Right hindlimb (tissue), 1 donor: ENCODE measurements around the gene SLC29A1.
A peak's percentile ranks its signal among the peaks of the same experiment; 100 is the strongest.
"Not testable (repeated sequence)": the region's sequence is repeated elsewhere in the genome, so short reads cannot be mapped to it uniquely, and the experiment has no call there.

Experiments
- DNase-seq: peaks from one replicate; pipeline ENCODE4 v3.0.0-alpha.2; 2018

SLC29A1 gene

DNA sequence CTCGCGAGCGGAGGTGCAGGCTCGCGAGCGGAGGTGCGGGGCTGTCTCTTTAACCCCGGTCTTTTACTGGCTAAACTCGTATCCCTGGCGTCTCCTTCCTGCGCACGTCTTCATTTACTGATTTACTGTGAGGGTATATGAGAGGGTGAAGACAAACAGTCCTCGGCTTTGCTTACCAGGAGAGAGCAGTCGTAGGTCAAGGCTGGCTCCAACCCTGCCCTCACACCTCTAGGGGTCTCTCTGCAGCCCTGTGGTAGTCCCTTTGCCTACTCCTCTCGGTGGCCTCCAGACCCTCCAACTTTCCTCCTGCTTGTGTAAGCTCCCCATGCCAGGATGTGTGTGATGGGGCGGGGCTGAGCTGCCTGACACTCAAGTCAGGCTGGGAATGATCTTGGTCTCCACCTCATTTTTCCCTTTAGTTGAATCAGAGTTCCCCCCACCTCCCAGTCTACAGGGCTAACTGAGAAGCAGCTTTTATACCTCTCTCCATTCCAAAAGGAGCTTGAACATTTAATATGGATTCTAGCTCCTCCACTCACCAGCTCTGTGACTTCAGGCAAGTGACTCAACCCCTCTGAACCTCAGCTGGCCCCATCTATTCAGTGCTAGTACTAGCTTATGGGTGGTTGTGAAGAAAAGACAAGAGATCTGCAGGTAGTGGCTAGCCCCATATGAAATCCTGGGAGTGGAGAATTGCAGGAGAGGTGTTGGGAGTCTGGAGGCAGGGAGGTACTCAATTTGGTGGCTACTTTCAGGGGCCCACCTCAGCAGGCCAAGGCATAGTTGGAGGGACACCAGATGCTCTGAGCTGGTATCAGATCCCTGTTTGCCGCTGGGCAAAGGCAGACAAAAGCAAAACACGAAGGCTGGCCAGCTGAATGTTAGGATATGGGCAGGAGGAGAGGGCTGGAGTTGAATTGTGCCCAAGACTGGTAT is 902 bp downstream of the SLC29A1 start:
- peak; percentile 34 for DNase-seq

DNA sequence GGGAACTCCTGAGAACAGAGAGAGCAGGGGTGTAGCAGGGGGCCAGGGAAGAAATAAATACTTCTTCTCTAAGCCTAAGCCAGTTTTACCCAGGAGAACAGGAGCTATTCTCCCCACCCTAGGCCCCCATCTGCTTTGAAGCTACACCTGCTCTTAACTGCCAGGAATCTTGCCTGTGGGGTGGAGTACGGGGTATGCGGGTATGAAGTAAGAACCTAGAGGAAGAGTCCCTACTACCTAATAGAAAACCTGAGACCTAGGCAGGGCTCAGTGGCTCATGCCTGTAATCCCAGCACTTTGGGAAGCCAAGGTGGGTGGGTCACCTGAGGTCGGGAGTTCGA is 1.5 kb downstream of the SLC29A1 start:
- no peak for DNase-seq

DNA sequence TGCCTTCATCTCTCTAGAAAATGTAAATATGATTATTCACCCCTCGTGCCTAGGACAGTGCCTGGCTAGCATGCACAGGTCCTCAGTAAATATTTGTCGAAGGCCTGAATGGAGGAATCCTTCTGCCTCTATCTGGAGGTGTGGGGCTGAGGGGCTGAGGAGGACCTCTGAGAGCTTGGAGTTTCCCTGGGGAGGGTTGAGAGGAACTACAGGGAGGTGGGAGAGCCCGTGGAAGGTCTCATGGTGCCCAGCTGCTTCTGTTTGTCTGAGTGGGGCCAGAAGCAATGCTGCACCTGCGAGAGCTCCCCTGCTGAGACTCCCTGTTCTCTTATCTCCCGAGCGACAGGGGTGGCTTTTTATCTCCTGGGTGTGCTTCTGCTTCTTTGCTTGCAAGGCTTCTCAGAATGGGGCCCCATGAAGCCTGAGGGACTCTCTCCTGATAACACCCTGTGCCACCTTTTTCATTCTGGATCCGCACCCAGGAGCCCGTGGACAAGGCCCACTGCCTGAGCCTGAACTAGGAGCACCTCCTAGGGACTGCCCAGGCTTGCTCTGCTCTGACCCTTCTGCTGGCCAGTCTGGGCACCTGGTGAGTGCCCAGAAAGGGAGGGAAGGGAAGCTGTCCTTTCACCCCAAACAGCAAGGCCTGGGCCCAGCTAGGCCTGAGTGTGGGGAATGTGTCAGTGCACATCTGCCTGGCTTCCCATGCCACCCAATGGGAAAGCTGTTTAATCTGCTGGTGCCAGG is 2.4 kb downstream of the SLC29A1 start:
- DNase-seq = no peak

DNA sequence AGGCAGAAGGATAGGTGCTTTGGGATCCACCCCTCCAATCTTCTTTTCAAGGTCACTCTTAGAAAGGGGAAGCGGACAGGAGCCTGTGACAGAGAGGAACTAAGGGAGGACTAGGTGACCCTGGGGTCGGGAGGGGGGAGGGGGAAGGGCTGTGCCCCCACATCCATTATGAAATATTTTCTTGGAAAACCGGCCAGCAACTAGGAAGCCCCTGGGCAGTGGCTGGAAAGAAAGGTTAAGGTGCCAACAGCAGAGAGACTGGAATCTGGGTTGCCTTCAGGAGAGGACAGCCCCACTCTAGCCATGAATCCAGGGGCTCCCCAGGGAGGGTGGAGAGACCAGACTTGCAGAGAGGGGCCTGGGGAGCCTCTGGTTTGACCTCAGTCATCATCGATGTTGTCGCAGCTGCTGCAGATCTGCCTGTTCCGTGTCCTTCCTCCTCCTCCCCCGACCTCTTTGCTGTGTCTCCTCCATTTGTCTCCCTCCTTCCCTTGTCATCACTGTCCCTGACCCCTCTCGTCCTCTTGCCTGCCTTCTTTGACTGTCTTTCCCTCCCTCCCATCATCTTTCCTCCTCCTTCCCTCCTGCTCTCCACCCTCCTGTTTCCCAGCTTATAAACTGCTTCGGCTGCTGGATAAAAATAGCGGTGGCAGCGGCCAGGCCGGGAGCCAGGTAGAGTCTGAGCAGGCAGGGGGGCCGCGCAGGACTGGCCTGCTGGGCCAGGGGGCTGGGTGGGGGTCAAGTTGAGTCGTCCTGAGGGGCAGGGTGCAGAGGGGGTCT is 3.2 kb downstream of the SLC29A1 start:
- DNase-seq = peak; percentile 59

DNA sequence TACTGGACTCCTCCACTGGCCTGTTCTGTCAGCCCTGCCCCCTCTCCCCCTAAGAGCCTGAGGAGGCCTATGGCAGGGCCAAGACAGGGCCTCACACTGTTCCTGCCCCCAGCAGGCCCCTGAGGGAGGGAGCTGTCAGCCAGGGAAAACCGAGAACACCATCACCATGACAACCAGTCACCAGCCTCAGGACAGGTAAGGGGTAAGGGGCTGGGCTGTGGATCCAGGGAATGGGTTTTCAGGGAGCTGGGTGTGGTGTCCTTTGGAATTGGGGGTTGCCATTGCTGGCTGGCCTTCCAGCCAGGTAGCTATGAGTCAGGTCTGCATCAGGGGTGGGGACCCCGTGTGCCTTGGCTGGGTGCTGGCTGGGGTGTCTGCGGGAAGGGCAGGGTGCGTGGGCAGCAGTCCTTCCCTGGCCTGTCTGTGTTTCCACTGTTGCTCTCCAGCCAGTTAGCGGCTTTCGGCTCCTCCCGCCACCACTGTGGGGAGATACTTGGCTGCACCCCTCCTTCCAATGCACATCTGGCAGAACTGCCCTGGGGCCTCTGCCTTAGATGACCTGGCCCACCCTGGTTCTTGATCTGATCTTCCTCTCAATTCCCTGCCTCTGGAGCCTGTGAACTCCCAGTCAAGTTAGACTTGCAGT is 3.9 kb downstream of the SLC29A1 start:
- DNase-seq = peak; percentile 53

DNA sequence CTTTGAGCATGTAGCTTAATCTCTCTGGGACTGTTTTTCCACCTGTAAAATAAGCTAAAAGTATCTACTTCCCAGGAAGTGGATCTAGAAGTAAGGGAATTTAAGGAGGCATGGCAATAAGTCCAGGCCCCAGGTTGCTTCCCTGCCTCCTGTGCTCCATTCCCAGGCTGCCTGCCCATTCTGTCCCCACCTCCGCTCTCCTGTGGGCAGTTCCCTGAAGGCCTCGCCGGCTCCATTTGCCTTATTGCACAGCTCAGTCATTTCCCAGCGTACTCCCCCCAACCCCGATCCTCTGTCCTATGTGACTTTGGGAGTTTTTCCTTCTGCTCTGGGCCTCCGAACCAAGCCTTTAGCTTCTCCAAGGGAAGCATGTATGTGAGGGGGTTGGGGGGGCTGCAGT is 4.6 kb downstream of the SLC29A1 start:
- no peak for DNase-seq

DNA sequence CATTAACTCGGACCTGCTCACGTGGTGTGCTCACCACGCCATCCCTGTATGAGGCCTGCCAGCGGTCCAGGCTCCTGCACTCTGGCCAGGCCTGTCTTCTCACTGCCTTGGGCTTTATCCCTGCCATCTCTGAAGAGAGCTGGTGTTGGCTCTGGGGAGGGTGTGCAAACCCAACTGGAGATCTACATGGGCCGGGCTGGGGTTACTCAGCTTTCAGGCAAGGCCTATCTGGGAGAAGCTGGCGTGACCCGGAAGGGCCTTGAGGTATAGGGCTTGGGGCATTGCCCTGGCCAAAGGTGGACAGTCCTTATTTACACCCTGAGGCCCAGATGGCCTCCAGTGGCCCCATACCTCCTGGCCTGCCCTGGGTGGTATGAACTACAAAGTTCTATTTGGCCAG is 5.0 kb downstream of the SLC29A1 start:
- no peak for DNase-seq

DNA sequence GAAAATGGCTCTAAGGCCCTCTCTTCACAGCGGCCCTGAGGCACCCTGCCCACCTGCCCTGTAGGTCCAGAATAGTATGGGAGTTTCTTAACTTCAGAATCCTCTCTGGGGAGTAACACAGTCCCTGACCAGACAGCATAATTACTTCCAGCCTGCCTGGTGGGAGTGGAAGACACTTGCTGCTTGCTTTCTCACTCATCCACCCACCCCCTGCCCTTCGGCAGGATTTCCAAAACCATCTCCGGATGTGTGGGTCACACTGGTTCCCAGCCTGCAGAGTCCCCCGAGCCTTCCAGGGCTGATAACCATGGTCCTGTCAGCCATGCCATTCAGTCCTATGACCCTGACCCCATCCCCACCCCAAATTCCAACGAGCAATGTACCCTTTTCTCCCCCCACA is 5.4 kb downstream of the SLC29A1 start:
- no peak for DNase-seq

DNA sequence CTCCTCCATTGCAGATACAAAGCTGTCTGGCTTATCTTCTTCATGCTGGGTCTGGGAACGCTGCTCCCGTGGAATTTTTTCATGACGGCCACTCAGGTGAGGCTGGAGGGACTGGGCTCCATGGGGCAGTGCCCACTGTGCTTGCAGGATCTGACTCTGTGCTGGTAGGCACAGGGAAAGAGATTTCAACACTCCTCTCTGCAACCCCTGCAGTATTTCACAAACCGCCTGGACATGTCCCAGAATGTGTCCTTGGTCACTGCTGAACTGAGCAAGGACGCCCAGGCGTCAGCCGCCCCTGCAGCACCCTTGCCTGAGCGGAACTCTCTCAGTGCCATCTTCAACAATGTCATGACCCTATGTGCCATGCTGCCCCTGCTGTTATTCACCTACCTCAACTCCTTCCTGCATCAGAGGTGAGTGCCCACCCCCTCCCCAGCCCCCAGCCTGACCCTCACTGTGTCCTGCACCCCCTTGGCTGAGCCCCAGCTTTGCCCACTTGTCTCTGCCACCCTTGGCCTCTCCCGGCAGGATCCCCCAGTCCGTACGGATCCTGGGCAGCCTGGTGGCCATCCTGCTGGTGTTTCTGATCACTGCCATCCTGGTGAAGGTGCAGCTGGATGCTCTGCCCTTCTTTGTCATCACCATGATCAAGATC is 6.1 kb downstream of the SLC29A1 start:
- DNase-seq = no peak

DNA sequence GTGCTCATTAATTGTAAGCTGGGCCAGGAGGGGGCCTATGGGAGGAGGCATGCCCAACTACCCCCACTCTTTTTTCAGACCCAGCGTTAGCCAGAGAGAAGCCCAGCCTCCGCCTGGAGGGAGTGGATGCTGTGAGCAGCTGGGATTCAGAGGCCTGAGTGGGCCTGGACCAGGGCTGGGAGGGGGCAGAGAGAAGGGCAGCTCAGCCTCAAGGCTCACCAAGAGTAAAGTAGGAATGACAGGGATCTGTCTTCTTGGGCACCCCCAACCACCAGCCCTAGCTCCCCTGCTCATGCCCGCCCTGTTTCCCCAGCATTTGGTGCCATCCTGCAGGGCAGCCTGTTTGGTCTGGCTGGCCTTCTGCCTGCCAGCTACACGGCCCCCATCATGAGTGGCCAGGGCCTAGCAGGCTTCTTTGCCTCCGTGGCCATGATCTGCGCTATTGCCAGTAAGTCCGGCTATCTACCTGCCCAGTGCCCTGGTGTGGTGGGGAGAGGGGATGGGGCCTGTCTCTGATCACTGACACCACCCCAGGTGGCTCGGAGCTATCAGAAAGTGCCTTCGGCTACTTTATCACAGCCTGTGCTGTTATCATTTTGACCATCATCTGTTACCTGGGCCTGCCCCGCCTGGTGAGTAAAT is 6.8 kb downstream of the SLC29A1 start:
- no peak for DNase-seq

DNA sequence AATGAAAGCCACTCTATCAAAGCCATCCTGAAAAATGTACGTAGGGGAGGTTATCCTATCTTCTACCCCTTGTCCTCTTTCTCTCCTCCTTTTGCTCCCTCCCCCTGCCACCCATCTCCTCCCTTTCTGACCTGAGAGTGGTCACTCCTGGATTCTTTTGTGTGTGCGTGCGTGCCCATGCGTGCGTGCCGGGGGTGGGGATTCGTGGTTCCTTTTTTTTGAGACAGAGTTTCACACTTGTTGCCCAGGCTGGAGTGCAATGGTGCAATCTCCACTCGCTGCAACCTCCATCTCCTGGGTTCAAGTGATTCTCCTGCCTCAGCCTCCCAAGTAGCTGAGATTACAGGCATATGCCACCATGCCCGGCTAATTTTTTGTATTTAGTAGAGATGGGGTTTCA is 8.0 kb downstream of the SLC29A1 start:
- not testable (repeated sequence) for DNase-seq

DNA sequence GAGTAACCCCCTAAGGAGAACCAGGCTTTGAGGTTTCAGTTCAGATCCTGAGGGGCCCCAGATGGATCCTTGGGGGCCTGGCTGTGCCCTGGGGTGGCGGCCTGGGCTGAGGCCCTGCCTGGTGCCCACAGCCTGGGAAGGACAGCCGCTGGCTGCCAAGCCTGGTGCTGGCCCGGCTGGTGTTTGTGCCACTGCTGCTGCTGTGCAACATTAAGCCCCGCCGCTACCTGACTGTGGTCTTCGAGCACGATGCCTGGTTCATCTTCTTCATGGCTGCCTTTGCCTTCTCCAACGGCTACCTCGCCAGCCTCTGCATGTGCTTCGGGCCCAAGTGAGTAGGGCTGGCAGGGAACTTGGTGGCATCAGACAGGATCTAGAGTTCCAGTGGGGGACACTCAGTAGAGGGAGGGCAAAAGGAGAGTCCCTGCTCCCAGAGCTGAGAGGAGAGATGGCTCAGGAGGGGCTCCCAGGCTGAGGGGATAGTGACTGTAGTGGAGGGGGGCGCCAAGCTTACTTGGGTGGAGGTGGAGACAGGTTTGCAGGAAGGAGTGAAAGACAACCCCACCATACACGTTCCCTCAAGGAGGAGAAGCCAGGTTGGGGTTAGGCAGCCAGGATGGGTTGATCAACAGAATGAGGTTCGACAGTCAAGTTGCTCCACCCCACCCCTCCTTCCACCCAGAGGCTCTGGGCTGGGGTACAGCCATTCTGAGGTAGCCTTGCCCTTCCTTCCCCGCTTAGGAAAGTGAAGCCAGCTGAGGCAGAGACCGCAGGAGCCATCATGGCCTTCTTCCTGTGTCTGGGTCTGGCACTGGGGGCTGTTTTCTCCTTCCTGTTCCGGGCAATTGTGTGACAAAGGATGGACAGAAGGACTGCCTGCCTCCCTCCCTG is 9.5 kb downstream of the SLC29A1 start:
- DNase-seq = no peak

DNA sequence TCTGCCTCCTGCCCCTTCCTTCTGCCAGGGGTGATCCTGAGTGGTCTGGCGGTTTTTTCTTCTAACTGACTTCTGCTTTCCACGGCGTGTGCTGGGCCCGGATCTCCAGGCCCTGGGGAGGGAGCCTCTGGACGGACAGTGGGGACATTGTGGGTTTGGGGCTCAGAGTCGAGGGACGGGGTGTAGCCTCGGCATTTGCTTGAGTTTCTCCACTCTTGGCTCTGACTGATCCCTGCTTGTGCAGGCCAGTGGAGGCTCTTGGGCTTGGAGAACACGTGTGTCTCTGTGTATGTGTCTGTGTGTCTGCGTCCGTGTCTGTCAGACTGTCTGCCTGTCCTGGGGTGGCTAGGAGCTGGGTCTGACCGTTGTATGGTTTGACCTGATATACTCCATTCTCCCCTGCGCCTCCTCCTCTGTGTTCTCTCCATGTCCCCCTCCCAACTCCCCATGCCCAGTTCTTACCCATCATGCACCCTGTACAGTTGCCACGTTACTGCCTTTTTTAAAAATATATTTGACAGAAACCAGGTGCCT is 10.2 kb downstream of the SLC29A1 start:
- no peak for DNase-seq

DNA sequence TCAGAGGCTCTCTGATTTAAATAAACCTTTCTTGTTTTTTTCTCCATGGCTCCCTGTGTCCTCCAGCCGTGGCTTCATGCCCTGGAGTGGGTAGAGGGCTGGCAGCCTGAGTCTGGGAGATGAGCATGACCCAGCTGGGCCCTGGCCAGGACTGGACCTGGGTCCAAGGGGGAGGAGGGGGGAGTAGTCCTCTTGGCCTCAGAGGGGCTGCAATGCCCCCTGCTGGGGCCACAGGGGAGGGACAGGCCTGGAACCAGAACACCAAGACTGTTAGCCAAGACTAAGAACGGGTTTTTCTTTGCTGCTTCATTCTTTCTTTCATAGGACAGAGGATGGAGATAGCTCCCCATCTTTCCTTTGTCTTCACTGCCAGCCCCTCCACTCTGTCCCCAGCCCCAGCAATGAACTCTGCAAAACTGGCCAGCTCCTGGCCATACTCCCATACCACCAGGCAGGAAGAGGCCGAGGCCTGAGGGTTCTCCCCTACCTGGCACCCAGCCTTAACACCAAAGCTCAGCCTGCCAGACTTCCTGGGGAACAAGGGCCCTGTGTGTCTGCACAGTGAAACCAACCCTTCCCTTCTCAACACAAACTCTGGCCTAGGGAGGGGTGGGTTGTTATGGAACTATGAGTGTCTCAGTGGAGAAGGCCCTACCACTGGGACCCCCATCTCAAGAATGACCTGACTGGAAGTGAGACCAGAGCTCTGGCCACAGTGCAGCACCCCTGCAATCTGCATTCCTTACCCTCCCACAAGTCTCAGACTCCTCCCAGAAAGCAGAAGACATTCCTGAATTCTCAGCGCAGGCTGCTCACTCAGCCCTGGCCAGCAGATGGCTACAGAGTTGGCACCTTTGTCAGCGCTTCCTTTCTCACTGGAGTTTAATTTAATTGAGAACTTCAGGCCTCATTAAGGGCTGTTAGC is 11.0 kb downstream of the SLC29A1 start:
- DNase-seq = peak; percentile 85

DNA sequence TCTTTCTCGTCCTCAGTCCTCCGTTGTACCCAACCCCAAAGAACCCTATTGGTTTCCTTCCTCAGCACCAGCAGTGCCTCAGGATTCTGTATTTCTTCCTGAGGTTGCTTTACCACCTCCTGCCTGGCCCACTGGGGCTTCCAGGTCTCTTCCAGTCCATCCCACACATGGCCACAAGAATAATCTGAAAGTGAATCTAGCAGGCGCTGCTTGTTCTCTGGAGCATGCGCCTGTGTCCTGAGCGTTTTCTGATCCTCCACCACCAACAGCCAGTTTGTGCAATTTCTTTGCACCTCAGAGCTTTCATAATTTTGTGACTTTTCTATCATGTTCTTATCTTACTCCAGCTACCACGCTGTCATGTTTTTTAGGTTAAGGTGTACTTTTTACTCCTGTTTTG is 11.9 kb downstream of the SLC29A1 start:
- DNase-seq = no peak

DNA sequence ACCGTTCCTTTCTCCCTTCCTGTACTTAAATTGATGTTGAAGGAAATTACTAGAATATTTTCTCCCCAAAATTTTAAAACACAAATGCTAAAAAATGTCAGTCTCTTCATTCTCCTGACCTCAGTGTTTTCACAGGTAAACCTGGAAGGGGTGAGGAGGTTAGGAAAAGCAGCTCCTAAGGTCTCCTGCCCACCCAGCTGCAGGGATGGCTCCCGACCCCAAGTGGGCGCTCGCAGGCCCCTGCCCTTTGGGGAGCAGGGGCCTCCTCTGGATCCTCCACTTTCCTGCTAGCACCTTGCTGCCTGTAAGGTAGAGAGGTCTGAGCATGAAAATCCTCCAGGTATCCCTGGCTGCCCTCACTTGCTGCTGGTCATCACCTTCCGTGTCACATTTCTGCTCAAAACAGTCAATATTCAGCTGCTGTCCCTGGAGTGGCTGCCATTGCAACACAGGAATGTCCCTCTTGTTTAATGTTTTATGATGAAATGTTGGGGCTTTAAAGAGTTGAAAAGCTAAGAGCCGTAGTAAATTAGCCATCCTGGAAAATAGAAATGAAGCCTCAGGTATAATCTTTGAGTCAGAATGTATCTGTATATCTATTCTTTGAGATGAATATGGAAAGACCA is 12.6 kb downstream of the SLC29A1 start:
- DNase-seq = no peak

DNA sequence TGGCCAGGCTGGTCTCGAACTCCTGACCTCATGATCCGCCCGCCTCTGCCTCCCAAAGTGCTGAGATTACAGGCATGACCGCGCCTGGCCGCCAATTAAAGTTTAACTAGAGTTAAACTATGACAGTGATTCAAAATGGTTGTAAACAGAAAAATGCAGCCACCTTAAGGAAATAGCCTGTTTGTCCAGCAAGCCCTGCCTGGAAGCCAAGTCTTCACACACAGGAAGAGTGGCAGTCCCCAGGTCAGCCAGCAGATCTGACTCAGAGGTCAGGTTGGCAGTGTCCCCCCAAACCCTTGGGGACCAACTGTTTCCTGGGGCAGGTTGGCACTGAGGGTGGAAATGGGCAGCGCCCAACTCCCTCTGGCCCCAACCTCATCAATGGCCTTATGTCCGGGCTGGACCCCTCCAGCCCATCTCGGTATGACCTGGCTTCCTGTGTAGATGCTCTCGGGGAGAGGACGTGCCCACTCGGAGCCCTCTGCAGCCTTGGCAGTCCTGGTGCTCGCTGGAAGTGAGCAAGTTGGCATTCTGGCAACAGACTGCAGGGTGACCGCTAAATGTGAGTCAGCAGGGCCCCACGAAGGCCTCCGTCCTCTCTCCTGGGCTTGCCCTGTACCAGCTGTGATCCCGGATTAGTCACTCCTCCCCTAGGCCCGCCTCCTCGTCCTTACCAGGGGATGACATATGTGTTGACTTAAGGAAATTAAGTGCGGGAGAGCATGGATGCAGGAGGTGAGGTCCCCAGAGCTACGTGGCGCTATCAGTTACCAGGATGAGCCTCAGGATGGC is 13.8 kb downstream of the SLC29A1 start:
- DNase-seq = peak; percentile 89
